Esophagus (tissue), 2 donors: ENCODE data around the gene ZNF621. TPM values are rescaled to one million over a fixed set of nuclear protein-coding genes. Genes with fewer than 3 reads are reported as not detected.
"Not testable (repeated sequence)": the region's sequence is repeated elsewhere in the genome, so short reads cannot be mapped to it uniquely, and the experiment has no call there.

ENCODE experiments used
- H3K27ac ChIP-seq, 2 donors: one replicate each; pipeline ENCODE4 v1.5.1; 2013; ENCODE audit warnings: low read depth in 2 of 2, mild to moderate bottlenecking in 2 of 2, inconsistent platforms in 1 of 2, low read length in 1 of 2, moderate library complexity in 1 of 2
- H3K27me3 ChIP-seq, 2 donors: one replicate each; pipeline ENCODE4 v1.6.1; 2013; ENCODE audit warnings: low read length in 2 of 2, control low read depth in 1 of 2, mild to moderate bottlenecking in 1 of 2; ENCODE audit not compliant: insufficient read depth in 2 of 2, control insufficient read depth in 1 of 2
- H3K36me3 ChIP-seq, 2 donors: one replicate each; pipeline ENCODE4 v1.6.1; 2013; ENCODE audit warnings: low read length in 1 of 2; ENCODE audit not compliant: control insufficient read depth in 2 of 2, insufficient read depth in 2 of 2
- H3K4me1 ChIP-seq, 2 donors: one replicate each; pipeline ENCODE4 v1.6.1; 2013; ENCODE audit warnings: low read length in 1 of 2; ENCODE audit not compliant: control insufficient read depth in 2 of 2, insufficient read depth in 2 of 2
- H3K4me3 ChIP-seq, 2 donors: one replicate each; pipeline ENCODE4 v1.5.1; 2013; ENCODE audit warnings: low read length in 2 of 2, mild to moderate bottlenecking in 2 of 2, low read depth in 1 of 2, moderate library complexity in 1 of 2
- H3K9me3 ChIP-seq, 2 donors: one replicate each; pipeline ENCODE4 v1.6.1; 2013; ENCODE audit warnings: mild to moderate bottlenecking in 2 of 2, low read depth in 1 of 2, low read length in 1 of 2, moderate library complexity in 1 of 2; ENCODE audit not compliant: control insufficient read depth in 2 of 2, insufficient read depth in 1 of 2
- WGBS, 2 donors: extraction: QIAGEN DNeasy Blood & Tissue Kit; methylation state at CpG; one replicate each; pipeline ENCODE4 v1.1.7; 2013; 5-methylcytosine and 5-hydroxymethylcytosine counted together
- polyA plus RNA-seq, 2 donors: library from polyadenylated mRNA; stranded (reverse); fragments of 200-250 nt; gene quantifications; one replicate each; pipeline ENCODE4 v1.2.3, GENCODE V29; 2013
- donor health status: healthy with polysubstance abuse.
- donor health status: Bipolar disorder and iron deficiency.

ZNF621 gene
- polyA plus RNA-seq, 2 donors: 5.8 to 11.0 TPM

DNA sequence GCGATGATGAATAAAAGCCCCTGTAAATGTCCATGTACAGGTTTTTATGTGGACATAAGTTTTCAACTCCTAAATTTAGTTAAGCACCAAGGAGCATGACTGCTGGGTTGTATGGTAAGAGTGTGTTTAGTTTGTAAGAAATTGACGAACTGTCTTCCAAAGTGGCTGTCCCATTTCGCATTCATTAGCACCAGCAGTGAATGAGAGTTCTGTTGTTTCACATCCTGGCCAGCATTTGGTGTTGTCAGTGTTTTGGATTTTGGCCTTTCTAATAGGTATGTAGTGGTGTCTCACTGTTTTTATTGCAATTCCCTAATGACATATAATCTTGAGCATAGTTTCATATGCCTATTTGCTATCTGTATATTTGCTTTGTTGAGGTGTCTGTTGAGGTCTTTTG, 3.7 kb downstream of the ZNF621 start:
- H3K36me3 ChIP-seq: peaks cover 17 to 21% of the 10 kb centered on the region in 2 donors
- WGBS, 2 donors: 95% methylated on average over 3 of the region's 3 CpGs

DNA sequence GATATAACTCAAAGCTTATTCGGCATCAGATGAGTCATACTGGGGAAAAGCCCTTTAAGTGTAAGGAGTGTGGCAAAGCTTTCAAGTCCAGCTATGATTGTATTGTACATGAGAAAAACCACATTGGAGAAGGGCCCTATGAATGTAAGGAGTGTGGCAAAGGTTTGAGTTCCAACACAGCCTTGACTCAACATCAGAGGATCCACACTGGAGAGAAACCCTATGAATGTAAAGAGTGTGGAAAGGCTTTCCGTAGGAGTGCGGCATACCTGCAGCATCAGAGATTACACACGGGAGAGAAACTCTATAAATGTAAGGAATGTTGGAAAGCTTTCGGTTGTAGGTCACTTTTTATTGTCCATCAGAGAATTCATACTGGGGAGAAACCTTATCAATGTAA, 7.5 kb downstream of the ZNF621 start:
- peaks cover 0 to 6% of the 10 kb centered on the region in 2 donors for H3K9me3 ChIP-seq
- no peak overlapping the region for H3K4me3 ChIP-seq
- no peaks in the 10 kb centered on the region for H3K27me3 ChIP-seq
- H3K36me3 ChIP-seq: peaks cover 22 to 27% of the 10 kb centered on the region in 2 donors
- WGBS, 2 donors: 97% methylated on average over 5 of the region's 5 CpGs
- no peak overlapping the region for H3K27ac ChIP-seq
- H3K4me1 ChIP-seq: no peaks in the 10 kb centered on the region

More for the DNA sequence above, 3.7 kb downstream of the ZNF621 start:
- H3K9me3 ChIP-seq: peaks cover 0 to 6% of the 10 kb centered on the region in 2 donors
- H3K4me1 ChIP-seq: no peaks in the 10 kb centered on the region
- H3K27ac ChIP-seq: no peak overlapping the region
- H3K4me3 ChIP-seq: no peak overlapping the region
- no peaks in the 10 kb centered on the region for H3K27me3 ChIP-seq

DNA sequence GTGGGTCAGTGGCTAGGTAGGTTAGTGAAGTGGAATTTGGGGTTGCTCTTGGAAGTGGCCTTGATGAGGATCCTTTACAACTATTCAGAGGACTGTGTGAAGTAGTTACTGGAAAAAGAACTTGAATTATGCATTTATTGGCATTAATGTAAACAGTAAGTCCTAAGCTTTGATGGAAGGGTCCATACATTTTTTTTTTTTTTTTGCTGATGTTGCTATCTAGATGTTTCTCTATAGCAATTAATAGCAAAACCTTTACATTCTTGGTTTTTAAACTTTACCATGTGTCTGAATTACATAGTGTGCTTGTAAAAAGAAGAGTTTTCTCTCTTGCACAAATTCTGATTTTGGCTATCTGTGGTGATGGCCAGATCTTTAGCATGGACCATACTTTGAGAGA, 9.5 kb downstream of the ZNF621 start:
- peaks cover 21 to 23% of the 10 kb centered on the region in 2 donors for H3K36me3 ChIP-seq

DNA sequence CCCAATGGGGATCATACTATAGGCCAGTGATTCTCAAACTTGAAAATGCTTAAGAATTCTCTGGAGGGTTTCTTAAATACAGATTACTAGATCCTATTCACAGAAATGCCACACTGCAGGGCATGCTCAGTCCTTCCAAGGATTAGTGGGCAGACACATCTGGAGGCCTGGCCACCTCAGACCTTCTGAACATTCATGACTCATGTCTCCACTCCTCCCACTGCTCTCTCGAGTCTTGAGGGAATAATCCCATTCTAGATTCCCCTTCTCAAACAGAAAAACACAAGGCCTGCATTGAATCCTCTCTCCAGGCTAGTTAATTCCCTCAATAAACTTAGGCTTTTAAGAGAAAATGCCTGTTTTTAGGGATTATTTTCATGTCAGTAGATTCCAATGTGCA, 22.1 kb downstream of the ZNF621 start:
- H3K36me3 ChIP-seq: no peaks in the 10 kb centered on the region
- H3K4me3 ChIP-seq: no peak overlapping the region
- no peaks in the 10 kb centered on the region for H3K9me3 ChIP-seq
- no peaks in the 10 kb centered on the region for H3K27me3 ChIP-seq
- no peak overlapping the region for H3K27ac ChIP-seq
- H3K4me1 ChIP-seq: no peaks in the 10 kb centered on the region
- WGBS, 2 donors: 27 to 40% methylated on average over 1 of the region's 1 CpG

More for the DNA sequence above, 9.5 kb downstream of the ZNF621 start:
- Histone ChIP-seq H3K4me3 (no peak overlapping the region), H3K27ac (no peak overlapping the region), H3K9me3 (peaks cover 0 to 6% of the 10 kb centered on the region in 2 donors), H3K27me3 (no peaks in the 10 kb centered on the region), H3K4me1 (no peaks in the 10 kb centered on the region)

DNA sequence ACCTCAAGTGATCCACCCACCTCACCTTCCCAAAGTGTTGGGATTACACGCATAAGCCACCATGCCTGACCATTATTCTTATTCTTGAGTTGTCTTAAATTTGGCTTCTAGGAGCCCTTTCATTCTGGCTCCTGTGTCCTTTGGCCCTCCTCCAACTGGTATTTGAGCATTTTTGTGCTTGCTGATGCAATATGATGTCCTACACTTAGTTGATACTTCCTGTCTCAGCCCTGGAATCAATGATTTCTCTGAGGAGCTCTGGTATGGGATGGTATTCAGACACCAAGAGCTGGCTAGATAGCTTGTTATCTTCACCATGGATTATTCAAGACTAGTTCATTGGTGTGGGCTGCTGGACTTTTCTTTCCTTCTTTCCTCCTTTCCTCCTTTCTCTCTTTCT, 25.4 kb downstream of the ZNF621 start:
- 91 to 92% methylated on average over 1 of the region's 1 CpG for WGBS, 2 donors

DNA sequence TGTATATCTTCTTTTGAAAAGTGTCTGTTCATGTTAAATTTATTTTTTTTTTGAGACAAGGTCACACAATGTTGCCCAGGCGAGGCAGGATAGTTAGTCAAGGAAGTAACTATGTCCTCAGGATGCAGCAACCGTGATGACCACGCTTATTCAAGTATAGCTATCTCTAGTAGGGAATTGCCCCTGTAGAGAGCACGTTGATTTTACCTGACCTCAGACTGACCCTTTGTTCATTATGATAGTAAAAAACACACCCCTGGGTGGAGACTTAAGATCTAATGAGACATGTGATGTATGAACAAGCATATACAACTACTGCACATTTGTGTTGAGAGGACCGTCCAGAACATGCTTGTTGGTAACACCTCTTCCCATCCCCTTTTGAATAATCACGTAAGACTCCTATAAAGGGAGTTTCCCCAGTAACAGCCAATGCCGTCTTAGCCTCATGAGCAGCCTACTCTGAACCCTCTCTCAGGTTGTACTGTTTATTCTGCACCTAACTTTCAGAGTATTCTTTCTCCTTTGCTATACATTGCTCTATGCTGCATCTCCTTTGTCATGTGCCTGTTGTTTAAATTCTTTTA, 32.9 kb downstream of the ZNF621 start:
- H3K9me3 ChIP-seq: no peaks in the 10 kb centered on the region
- no peaks in the 10 kb centered on the region for H3K36me3 ChIP-seq
- 67 to 72% methylated on average over 7 of the region's 7 CpGs for WGBS, 2 donors
- H3K27me3 ChIP-seq: no peaks in the 10 kb centered on the region
- H3K4me1 ChIP-seq: no peaks in the 10 kb centered on the region
- no peak overlapping the region for H3K27ac ChIP-seq
- H3K4me3 ChIP-seq: no peak overlapping the region

More for the DNA sequence above, 25.4 kb downstream of the ZNF621 start:
- Histone ChIP-seq H3K27ac (no peak overlapping the region), H3K36me3 (no peaks in the 10 kb centered on the region), H3K9me3 (no peaks in the 10 kb centered on the region), H3K27me3 (no peaks in the 10 kb centered on the region), H3K4me1 (no peaks in the 10 kb centered on the region), H3K4me3 (no peak overlapping the region)

DNA sequence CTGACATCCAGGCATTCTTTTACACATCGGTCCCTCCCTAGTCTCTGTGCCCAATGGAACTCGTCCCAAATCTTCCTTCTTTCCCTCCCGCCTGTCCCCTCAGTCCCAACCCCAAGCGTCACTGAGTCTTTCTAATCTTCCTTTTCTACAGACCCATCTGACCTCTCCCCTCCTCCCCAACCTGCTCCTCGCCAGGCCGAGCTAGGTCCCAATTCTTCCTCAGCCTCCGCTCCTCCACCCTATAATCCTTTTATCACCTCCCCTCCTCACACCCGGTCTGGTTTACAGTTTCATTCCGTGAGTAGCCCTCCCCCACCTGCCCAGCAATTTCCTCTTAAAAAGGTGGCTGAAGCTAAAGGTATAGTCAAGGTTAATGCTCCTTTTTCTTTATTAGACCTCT, 37.7 kb downstream of the ZNF621 start:
- not testable (repeated sequence) for H3K4me1 ChIP-seq, H3K9me3 ChIP-seq, H3K4me3 ChIP-seq, H3K36me3 ChIP-seq, H3K27me3 ChIP-seq, H3K27ac ChIP-seq
- WGBS, 2 donors: 86 to 87% methylated on average over 9 of the region's 9 CpGs

DNA sequence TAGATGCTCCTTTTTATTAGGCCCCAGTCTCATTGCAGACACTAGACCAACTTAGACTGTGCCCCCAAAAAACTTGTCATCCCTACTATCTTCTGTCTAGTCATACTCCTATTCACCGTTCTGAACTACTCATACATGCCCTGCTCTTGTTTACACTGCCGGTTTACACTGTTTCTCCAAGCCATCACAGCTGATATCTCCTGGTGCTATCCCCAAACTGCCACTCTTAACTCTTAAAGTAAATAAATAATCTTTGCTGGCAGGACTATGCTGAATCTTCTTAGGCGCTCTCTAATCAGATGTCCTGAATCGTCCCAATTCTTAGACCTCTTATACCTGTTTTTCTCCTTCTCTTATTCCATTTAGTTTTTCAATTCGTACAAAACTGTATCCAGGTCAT, 40.9 kb downstream of the ZNF621 start:
- H3K36me3 ChIP-seq, H3K4me3 ChIP-seq, H3K9me3 ChIP-seq, H3K27ac ChIP-seq, H3K27me3 ChIP-seq, H3K4me1 ChIP-seq: not testable (repeated sequence)
- WGBS, 2 donors: 78 to 85% methylated on average over 5 of the region's 5 CpGs

DNA sequence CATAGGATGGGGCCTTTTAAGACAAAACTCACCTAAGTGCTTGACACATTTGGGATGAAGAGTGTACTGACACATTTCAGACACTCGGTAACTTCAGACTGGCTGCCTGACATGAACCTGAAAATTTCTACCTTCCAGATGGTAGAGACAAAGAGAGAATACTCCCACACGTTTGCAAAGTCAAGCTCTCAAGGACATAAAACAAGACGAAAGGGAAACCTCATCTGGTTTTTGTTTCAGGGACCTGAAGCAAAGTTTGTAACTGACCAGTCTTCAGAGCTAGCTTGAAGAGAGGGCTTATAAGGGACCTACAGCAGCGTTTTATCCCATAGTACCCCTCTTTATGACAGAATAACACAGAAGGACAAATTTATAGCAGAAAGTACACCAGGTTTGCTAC, 41.9 kb downstream of the ZNF621 start:
- H3K4me3 ChIP-seq: no peak overlapping the region
- H3K27me3 ChIP-seq: no peaks in the 10 kb centered on the region
- H3K36me3 ChIP-seq: no peaks in the 10 kb centered on the region
- no peaks in the 10 kb centered on the region for H3K9me3 ChIP-seq
- H3K27ac ChIP-seq: no peak overlapping the region
- WGBS, 2 donors: 65 to 67% methylated on average over 4 of the region's 4 CpGs
- H3K4me1 ChIP-seq: no peaks in the 10 kb centered on the region

DNA sequence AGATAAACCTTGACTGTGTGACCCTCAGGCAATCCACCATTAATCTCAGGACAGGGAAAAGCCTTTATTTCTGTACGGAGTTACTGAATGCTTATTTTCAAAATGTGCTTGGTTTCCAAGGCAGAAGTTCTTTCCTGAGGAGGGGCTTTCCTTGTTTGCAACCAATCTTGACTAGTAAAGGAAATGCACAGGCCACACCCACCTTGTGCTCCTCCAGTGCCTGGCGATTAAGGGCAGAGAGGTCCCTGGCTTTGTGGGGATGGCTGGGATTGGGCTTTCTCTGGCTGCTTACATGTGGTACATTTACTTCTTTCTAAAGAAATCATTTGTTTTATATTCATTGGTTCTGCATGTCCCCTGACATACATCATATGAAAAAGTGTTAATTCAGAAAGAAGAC, 47.8 kb downstream of the ZNF621 start:
- no peak overlapping the region for H3K4me3 ChIP-seq
- H3K9me3 ChIP-seq: no peaks in the 10 kb centered on the region
- H3K4me1 ChIP-seq: no peaks in the 10 kb centered on the region
- WGBS, 2 donors: 40 to 49% methylated on average over 2 of the region's 2 CpGs
- no peaks in the 10 kb centered on the region for H3K27me3 ChIP-seq
- no peak overlapping the region for H3K27ac ChIP-seq
- H3K36me3 ChIP-seq: no peaks in the 10 kb centered on the region
